ENCODE results near the gene THAP11.

DNA sequence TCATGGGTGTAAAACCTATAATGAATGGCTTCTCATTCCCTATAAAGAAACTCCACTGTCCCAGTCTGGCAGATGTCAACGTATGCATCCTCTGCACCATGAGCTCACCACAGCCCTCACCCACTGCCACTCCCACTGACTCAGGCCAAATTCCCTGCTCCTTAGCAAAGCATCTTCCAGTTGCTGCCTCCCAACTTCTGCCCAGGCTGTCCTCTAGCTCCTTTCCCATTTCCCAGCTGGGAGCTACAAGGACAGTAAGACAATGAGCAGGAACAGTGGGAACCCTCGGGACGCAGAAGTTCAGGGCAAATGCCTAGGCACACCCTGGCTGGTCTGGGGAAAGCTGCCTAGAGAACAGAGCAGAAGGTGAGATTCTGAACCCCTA, 9.1 kb upstream of the THAP11 start:
- TF ChIP-seq, protein P1, sequence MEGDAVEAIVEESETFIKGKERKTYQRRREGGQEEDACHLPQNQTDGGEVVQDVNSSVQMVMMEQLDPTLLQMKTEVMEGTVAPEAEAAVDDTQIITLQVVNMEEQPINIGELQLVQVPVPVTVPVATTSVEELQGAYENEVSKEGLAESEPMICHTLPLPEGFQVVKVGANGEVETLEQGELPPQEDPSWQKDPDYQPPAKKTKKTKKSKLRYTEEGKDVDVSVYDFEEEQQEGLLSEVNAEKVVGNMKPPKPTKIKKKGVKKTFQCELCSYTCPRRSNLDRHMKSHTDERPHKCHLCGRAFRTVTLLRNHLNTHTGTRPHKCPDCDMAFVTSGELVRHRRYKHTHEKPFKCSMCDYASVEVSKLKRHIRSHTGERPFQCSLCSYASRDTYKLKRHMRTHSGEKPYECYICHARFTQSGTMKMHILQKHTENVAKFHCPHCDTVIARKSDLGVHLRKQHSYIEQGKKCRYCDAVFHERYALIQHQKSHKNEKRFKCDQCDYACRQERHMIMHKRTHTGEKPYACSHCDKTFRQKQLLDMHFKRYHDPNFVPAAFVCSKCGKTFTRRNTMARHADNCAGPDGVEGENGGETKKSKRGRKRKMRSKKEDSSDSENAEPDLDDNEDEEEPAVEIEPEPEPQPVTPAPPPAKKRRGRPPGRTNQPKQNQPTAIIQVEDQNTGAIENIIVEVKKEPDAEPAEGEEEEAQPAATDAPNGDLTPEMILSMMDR (IDR thresholded peaks at IDR 0.05; ENCODE audit: low read depth, low read length) = no peak
- TF ChIP-seq POLR2A (IDR thresholded peaks at IDR 0.05; ENCODE audit: extremely low read depth, insufficient read length) (no peak), MYC (IDR thresholded peaks at IDR 0.05; ENCODE audit: low read depth, low read length) (no peak)

Measured in NB4 (cell line).